ENCODE results near the gene UNK. TPM values are rescaled to one million over a fixed set of nuclear protein-coding genes. Genes with fewer than 3 reads are reported as not detected.

Gene UNK
- total RNA-seq, 1 experiment from 2014 or later: 35.4 TPM

DNA sequence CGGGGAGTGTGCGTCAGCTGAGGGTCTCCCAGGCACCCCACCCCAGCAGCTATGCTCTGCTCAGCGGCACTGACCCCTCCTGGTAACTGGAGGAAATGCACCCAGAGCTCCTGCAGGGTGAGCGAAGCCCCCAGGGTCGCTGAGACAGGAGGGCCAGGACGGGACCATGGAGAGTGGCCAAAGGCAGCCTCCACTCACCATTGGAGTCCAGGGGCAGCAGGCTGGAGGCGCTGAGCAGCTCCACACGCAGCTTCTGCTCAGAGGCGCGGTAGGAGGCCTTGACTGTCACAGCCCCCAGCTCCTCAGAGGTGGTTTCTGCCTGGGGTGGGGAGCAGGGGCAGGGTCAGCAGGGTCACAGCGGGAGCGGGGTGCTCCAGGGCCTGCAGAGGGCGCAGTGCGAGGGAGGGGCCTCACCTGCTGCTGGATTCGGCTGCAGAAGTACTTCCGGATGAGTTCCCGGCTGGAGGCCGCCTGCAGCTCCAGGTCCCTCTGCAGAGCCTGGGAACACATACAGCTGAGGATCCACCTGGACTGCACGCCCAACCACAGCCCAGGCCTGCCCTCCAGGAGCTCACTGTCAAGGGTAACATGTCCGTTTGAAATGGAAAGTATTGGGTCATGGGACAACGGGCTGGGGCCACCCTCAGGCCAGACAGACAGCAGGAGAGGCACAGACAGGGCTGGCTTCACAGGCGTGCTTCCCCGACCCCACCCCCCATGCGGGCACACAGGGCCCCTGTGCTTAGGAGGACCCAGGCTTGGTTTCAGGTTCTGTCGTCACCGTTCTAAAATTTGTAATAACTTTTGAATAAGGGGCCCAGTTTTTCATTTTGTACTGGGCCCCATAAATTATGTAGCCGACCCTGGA is 45.8 kb downstream of the UNK start (continued):
- TF ChIP-seq, protein P1, sequence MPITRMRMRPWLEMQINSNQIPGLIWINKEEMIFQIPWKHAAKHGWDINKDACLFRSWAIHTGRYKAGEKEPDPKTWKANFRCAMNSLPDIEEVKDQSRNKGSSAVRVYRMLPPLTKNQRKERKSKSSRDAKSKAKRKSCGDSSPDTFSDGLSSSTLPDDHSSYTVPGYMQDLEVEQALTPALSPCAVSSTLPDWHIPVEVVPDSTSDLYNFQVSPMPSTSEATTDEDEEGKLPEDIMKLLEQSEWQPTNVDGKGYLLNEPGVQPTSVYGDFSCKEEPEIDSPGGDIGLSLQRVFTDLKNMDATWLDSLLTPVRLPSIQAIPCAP (CRISPR knock-in tag; IDR thresholded peaks at IDR 0.05): no peak
- TF ChIP-seq, protein P2, sequence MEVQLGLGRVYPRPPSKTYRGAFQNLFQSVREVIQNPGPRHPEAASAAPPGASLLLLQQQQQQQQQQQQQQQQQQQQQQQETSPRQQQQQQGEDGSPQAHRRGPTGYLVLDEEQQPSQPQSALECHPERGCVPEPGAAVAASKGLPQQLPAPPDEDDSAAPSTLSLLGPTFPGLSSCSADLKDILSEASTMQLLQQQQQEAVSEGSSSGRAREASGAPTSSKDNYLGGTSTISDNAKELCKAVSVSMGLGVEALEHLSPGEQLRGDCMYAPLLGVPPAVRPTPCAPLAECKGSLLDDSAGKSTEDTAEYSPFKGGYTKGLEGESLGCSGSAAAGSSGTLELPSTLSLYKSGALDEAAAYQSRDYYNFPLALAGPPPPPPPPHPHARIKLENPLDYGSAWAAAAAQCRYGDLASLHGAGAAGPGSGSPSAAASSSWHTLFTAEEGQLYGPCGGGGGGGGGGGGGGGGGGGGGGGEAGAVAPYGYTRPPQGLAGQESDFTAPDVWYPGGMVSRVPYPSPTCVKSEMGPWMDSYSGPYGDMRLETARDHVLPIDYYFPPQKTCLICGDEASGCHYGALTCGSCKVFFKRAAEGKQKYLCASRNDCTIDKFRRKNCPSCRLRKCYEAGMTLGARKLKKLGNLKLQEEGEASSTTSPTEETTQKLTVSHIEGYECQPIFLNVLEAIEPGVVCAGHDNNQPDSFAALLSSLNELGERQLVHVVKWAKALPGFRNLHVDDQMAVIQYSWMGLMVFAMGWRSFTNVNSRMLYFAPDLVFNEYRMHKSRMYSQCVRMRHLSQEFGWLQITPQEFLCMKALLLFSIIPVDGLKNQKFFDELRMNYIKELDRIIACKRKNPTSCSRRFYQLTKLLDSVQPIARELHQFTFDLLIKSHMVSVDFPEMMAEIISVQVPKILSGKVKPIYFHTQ (CRISPR knock-in tag; IDR thresholded peaks at IDR 0.05): no peak
- TF ChIP-seq, protein P3, sequence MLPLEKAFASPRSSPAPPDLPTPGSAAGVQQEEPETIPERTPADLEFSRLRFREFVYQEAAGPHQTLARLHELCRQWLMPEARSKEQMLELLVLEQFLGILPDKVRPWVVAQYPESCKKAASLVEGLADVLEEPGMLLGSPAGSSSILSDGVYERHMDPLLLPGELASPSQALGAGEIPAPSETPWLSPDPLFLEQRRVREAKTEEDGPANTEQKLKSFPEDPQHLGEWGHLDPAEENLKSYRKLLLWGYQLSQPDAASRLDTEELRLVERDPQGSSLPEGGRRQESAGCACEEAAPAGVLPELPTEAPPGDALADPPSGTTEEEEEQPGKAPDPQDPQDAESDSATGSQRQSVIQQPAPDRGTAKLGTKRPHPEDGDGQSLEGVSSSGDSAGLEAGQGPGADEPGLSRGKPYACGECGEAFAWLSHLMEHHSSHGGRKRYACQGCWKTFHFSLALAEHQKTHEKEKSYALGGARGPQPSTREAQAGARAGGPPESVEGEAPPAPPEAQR (CRISPR knock-in tag; IDR thresholded peaks at IDR 0.05): no peak
- 0 out of 2 replicates have a peak, but pooled peaks have one; percentile 56 for TF ChIP-seq NR2C2 (CRISPR knock-in tag; IDR thresholded peaks at IDR 0.05)
- TF ChIP-seq SOX15 (CRISPR knock-in tag; IDR thresholded peaks at IDR 0.05): no peak
- TF ChIP-seq, protein P4, sequence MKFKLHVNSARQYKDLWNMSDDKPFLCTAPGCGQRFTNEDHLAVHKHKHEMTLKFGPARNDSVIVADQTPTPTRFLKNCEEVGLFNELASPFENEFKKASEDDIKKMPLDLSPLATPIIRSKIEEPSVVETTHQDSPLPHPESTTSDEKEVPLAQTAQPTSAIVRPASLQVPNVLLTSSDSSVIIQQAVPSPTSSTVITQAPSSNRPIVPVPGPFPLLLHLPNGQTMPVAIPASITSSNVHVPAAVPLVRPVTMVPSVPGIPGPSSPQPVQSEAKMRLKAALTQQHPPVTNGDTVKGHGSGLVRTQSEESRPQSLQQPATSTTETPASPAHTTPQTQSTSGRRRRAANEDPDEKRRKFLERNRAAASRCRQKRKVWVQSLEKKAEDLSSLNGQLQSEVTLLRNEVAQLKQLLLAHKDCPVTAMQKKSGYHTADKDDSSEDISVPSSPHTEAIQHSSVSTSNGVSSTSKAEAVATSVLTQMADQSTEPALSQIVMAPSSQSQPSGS (CRISPR knock-in tag; IDR thresholded peaks at IDR 0.05; ENCODE audit: borderline replicate concordance, low read depth): no peak
- no peak for TF ChIP-seq CREB1 (CRISPR knock-in tag; IDR thresholded peaks at IDR 0.05)
- TF ChIP-seq, protein P5, sequence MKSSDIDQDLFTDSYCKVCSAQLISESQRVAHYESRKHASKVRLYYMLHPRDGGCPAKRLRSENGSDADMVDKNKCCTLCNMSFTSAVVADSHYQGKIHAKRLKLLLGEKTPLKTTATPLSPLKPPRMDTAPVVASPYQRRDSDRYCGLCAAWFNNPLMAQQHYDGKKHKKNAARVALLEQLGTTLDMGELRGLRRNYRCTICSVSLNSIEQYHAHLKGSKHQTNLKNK (CRISPR knock-in tag; IDR thresholded peaks at IDR 0.05): no peak
- no peak for TF ChIP-seq ZNF232 (CRISPR knock-in tag; IDR thresholded peaks at IDR 0.05)
- TF ChIP-seq, protein P6, sequence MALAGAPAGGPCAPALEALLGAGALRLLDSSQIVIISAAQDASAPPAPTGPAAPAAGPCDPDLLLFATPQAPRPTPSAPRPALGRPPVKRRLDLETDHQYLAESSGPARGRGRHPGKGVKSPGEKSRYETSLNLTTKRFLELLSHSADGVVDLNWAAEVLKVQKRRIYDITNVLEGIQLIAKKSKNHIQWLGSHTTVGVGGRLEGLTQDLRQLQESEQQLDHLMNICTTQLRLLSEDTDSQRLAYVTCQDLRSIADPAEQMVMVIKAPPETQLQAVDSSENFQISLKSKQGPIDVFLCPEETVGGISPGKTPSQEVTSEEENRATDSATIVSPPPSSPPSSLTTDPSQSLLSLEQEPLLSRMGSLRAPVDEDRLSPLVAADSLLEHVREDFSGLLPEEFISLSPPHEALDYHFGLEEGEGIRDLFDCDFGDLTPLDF (CRISPR knock-in tag; IDR thresholded peaks at IDR 0.05): no peak
- TF ChIP-seq ZNF263 (CRISPR knock-in tag; IDR thresholded peaks at IDR 0.05; ENCODE audit: low read depth): no peak
- TF ChIP-seq, protein P7, sequence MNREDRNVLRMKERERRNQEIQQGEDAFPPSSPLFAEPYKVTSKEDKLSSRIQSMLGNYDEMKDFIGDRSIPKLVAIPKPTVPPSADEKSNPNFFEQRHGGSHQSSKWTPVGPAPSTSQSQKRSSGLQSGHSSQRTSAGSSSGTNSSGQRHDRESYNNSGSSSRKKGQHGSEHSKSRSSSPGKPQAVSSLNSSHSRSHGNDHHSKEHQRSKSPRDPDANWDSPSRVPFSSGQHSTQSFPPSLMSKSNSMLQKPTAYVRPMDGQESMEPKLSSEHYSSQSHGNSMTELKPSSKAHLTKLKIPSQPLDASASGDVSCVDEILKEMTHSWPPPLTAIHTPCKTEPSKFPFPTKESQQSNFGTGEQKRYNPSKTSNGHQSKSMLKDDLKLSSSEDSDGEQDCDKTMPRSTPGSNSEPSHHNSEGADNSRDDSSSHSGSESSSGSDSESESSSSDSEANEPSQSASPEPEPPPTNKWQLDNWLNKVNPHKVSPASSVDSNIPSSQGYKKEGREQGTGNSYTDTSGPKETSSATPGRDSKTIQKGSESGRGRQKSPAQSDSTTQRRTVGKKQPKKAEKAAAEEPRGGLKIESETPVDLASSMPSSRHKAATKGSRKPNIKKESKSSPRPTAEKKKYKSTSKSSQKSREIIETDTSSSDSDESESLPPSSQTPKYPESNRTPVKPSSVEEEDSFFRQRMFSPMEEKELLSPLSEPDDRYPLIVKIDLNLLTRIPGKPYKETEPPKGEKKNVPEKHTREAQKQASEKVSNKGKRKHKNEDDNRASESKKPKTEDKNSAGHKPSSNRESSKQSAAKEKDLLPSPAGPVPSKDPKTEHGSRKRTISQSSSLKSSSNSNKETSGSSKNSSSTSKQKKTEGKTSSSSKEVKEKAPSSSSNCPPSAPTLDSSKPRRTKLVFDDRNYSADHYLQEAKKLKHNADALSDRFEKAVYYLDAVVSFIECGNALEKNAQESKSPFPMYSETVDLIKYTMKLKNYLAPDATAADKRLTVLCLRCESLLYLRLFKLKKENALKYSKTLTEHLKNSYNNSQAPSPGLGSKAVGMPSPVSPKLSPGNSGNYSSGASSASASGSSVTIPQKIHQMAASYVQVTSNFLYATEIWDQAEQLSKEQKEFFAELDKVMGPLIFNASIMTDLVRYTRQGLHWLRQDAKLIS (CRISPR knock-in tag; IDR thresholded peaks at IDR 0.05; ENCODE audit: borderline replicate concordance): no peak
- no peak for TF ChIP-seq OVOL2 (CRISPR knock-in tag; IDR thresholded peaks at IDR 0.05; ENCODE audit: borderline replicate concordance)
- no peak for TF ChIP-seq MXD4 (CRISPR knock-in tag; IDR thresholded peaks at IDR 0.05; ENCODE audit: borderline replicate concordance)
- no peak for TF ChIP-seq TP53 (CRISPR knock-in tag; IDR thresholded peaks at IDR 0.05)
- TF ChIP-seq, protein P8, sequence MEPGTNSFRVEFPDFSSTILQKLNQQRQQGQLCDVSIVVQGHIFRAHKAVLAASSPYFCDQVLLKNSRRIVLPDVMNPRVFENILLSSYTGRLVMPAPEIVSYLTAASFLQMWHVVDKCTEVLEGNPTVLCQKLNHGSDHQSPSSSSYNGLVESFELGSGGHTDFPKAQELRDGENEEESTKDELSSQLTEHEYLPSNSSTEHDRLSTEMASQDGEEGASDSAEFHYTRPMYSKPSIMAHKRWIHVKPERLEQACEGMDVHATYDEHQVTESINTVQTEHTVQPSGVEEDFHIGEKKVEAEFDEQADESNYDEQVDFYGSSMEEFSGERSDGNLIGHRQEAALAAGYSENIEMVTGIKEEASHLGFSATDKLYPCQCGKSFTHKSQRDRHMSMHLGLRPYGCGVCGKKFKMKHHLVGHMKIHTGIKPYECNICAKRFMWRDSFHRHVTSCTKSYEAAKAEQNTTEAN (CRISPR knock-in tag; IDR thresholded peaks at IDR 0.05): no peak
- no peak for TF ChIP-seq PRRX2 (CRISPR knock-in tag; IDR thresholded peaks at IDR 0.05)
- TF ChIP-seq ZNF671 (CRISPR knock-in tag; IDR thresholded peaks at IDR 0.05): no peak
- TF ChIP-seq ZNF219 (CRISPR knock-in tag; IDR thresholded peaks at IDR 0.05; ENCODE audit: borderline replicate concordance): no peak
- TF ChIP-seq NR1H2 (CRISPR knock-in tag; IDR thresholded peaks at IDR 0.05): no peak
- no peak for TF ChIP-seq GTF2I (CRISPR knock-in tag; conservative IDR thresholded peaks at IDR 0.05)
- TF ChIP-seq EMX1 (CRISPR knock-in tag; IDR thresholded peaks at IDR 0.05): no peak
- TF ChIP-seq RELA (CRISPR knock-in tag; IDR thresholded peaks at IDR 0.05; ENCODE audit: borderline replicate concordance): no peak
- TF ChIP-seq, protein P9, sequence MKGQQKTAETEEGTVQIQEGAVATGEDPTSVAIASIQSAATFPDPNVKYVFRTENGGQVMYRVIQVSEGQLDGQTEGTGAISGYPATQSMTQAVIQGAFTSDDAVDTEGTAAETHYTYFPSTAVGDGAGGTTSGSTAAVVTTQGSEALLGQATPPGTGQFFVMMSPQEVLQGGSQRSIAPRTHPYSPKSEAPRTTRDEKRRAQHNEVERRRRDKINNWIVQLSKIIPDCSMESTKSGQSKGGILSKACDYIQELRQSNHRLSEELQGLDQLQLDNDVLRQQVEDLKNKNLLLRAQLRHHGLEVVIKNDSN (CRISPR knock-in tag; IDR thresholded peaks at IDR 0.05): no peak
- no peak for TF ChIP-seq ZNF416 (CRISPR knock-in tag; IDR thresholded peaks at IDR 0.05)

Measured in WTC11 (cell line).